Hepatocyte (in vitro differentiated cells): ENCODE data around the gene RPS26. TPM values are rescaled to one million over a fixed set of nuclear protein-coding genes. Genes with fewer than 3 reads are reported as not detected.
"Not testable (repeated sequence)": the region's sequence is repeated elsewhere in the genome, so short reads cannot be mapped to it uniquely, and the experiment has no call there.

ENCODE experiments used
- DNase-seq: peaks from one replicate; pipeline ENCODE4 v3.0.0-alpha.2; 2016; ENCODE audit warnings: low spot score
- H2AFZ ChIP-seq: fragments of 200-600 bp; sonication (generic); 2 replicates; pipeline ENCODE4 v1.6.0; 2016; ENCODE audit warnings: antibody characterized with exemption, mild to moderate bottlenecking
- H3K27ac ChIP-seq: fragments of 200-600 bp; sonication (generic); 2 replicates; pipeline ENCODE4 v1.5.1; 2016; ENCODE audit warnings: mild to moderate bottlenecking
- H3K27me3 ChIP-seq: fragments of 200-600 bp; sonication (generic); 2 replicates; pipeline ENCODE4 v1.6.1; 2016
- H3K36me3 ChIP-seq: fragments of 200-600 bp; sonication (generic); replicated peaks from 2 replicates; pipeline ENCODE4 v1.5.1; 2016; ENCODE audit warnings: low read depth; ENCODE audit not compliant: insufficient read depth
- H3K4me1 ChIP-seq: fragments of 200-600 bp; sonication (generic); 2 replicates; pipeline ENCODE4 v1.5.1; 2016; ENCODE audit warnings: mild to moderate bottlenecking, moderate library complexity; ENCODE audit not compliant: insufficient read depth
- H3K4me2 ChIP-seq: fragments of 200-600 bp; sonication (generic); 2 replicates; pipeline ENCODE4 v1.6.0; 2016
- H3K4me3 ChIP-seq: fragments of 200-600 bp; sonication (generic); 2 replicates; pipeline ENCODE4 v1.5.1; 2016; ENCODE audit warnings: mild to moderate bottlenecking
- H3K79me2 ChIP-seq: fragments of 200-600 bp; sonication (generic); 2 replicates; pipeline ENCODE4 v1.6.0; 2017; ENCODE audit warnings: mild to moderate bottlenecking
- H3K9me2 ChIP-seq: fragments of 200-600 bp; sonication (generic); replicated peaks from 2 replicates; pipeline ENCODE4 v1.6.0; 2017; ENCODE audit warnings: mild to moderate bottlenecking; ENCODE audit not compliant: insufficient read depth
- H3K9me3 ChIP-seq: fragments of 200-600 bp; sonication (generic); 2 replicates; pipeline ENCODE4 v1.5.1; 2016; ENCODE audit warnings: low read depth, mild to moderate bottlenecking
- H4K20me1 ChIP-seq: fragments of 200-600 bp; sonication (generic); 2 replicates; pipeline ENCODE4 v1.6.0; 2016; ENCODE audit warnings: mild to moderate bottlenecking; ENCODE audit not compliant: insufficient read depth, poor library complexity, severe bottlenecking
- CTCF ChIP-seq: fragments of 200-600 bp; sonication (generic); IDR thresholded peaks from 2 replicates; pipeline ENCODE4 v1.5.1; 2016; ENCODE audit warnings: antibody characterized with exemption, mild to moderate bottlenecking; ENCODE audit not compliant: poor library complexity
- EZH2 ChIP-seq: fragments of 200-600 bp; sonication (generic); IDR thresholded peaks from 2 replicates; pipeline ENCODE4 v1.6.1; 2016; ENCODE audit warnings: antibody characterized with exemption, mild to moderate bottlenecking, borderline replicate concordance
- EZH2phosphoT487 ChIP-seq: fragments of 200-600 bp; sonication (generic); IDR thresholded peaks from one replicate; pipeline ENCODE4 v1.6.1; 2018; ENCODE audit warnings: antibody characterized with exemption, mild to moderate bottlenecking, low read depth, moderate library complexity; ENCODE audit not compliant: unreplicated experiment, severe bottlenecking
- WGBS: methylation state at CpG from one replicate; pipeline ENCODE4 v1.1.6; 2016; ENCODE audit warnings: low lambda C conversion rate; ENCODE audit errors: missing lambda C conversion rate; 5-methylcytosine and 5-hydroxymethylcytosine counted together
- polyA plus RNA-seq: library from polyadenylated mRNA; unstranded; fragments of >200 nt; fragmentation: Nextera tagmentation; extraction: Ambion mirVana; gene quantifications from 2 replicates; pipeline ENCODE4 v1.2.1, GENCODE V29; 2016
- total RNA-seq: library from RNA; depleted of rRNA; stranded (reverse); fragments of >200 nt; gene quantifications from 2 replicates; pipeline ENCODE4 v1.2.3, GENCODE V29; 2014

RPS26 gene
- total and polyA plus RNA-seq, 2 experiments from 2014 or later, result 252 to 673 TPM

GRCh38 chr12:56053407-56053893, 11.7 kb downstream of the RPS26 start:
- 73% methylated on average over 6 of the region's 6 CpGs for WGBS
- Histone ChIP-seq H4K20me1 (no peaks in the 10 kb centered on the region), H2AFZ (no peak overlapping the region), H3K36me3 (no peaks in the 10 kb centered on the region), H3K27me3 (no peaks in the 10 kb centered on the region), H3K9me3 (no peaks in the 10 kb centered on the region), H3K27ac (no peak overlapping the region), H3K9me2 (no peaks in the 10 kb centered on the region), H3K4me3 (no peak overlapping the region), H3K79me2 (no peaks in the 10 kb centered on the region), H3K4me1 (no peaks in the 10 kb centered on the region), H3K4me2 (no peak overlapping the region)
- no peak for DNase-seq
- TF ChIP-seq EZH2, result no peak

GRCh38 chr12:56059964-56060363, 18.2 kb downstream of the RPS26 start:
- DNase-seq, H3K9me3 ChIP-seq, H2AFZ ChIP-seq, H3K27ac ChIP-seq, H3K9me2 ChIP-seq, H3K27me3 ChIP-seq, H4K20me1 ChIP-seq, H3K4me2 ChIP-seq, H3K79me2 ChIP-seq, H3K4me1 ChIP-seq, H3K4me3 ChIP-seq, H3K36me3 ChIP-seq: not testable (repeated sequence)
- 82% methylated on average over 8 of the region's 8 CpGs for WGBS

DNA sequence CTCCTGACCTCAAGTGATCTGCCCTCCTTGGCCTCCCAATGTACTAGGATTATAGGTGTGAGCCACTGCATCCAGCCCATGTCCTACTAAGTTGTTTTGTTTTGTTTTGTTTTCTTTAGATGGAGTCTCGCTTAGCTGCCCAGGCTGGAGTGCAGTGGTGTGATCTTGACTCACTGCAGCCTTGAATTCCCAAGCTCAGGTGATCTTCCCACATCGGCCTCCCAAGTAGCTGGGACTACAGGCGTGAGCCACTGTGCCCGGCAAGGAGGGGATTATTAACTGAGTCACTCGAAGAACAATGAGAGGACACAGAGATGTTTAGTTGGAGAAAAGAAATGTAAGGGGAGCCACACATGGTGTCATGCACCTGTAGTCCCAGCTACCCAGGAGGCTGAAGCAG, 20.3 kb downstream of the RPS26 start:
- 66% methylated on average over 5 of the region's 5 CpGs for WGBS
- DNase-seq, result no peak
- Histone ChIP-seq H3K4me3 (no peak overlapping the region), H3K27me3 (no peaks in the 10 kb centered on the region), H3K9me2 (no peaks in the 10 kb centered on the region), H3K36me3 (no peaks in the 10 kb centered on the region), H3K27ac (no peak overlapping the region), H3K79me2 (no peaks in the 10 kb centered on the region), H3K4me1 (no peaks in the 10 kb centered on the region), H2AFZ (no peak overlapping the region), H3K4me2 (no peak overlapping the region), H4K20me1 (no peaks in the 10 kb centered on the region), H3K9me3 (no peaks in the 10 kb centered on the region)
- TF ChIP-seq EZH2 (no peak), EZH2phosphoT487 (no peak), CTCF (no peak)

DNA sequence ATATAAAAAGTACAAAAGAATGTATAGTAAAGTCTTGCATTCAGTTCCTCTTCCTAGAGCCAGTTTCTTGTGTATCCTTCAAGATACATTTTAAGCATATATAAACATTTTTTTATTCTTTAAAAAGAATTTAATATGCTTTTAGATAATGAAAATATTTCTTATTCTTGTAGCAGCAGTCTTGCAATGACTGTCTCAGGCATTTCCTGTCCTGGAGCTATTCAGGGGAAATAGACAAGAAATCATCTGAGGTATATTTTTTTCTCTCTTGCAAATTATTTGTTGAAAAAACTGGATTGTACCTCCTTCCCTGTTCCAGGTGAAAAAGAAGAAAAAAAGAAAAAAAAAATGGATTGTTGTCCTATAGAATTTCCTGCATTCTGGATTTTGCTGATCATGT, 21.3 kb downstream of the RPS26 start:
- H3K36me3 ChIP-seq, result no peaks in the 10 kb centered on the region
- H3K9me3 ChIP-seq, result no peaks in the 10 kb centered on the region
- no peak overlapping the region for H2AFZ ChIP-seq
- DNase-seq, result no peak
- no peaks in the 10 kb centered on the region for H3K27me3 ChIP-seq
- TF ChIP-seq CTCF, result no peak
- no peak for TF ChIP-seq EZH2
- TF ChIP-seq EZH2phosphoT487, result no peak
- H3K9me2 ChIP-seq, result no peaks in the 10 kb centered on the region
- no peaks in the 10 kb centered on the region for H3K4me1 ChIP-seq
- no peak overlapping the region for H3K4me3 ChIP-seq
- no peaks in the 10 kb centered on the region for H4K20me1 ChIP-seq
- H3K4me2 ChIP-seq, result no peak overlapping the region
- H3K27ac ChIP-seq, result no peak overlapping the region
- H3K79me2 ChIP-seq, result no peaks in the 10 kb centered on the region

GRCh38 chr12:56071648-56072047, 29.9 kb downstream of the RPS26 start:
- H3K9me3 ChIP-seq, result no peaks in the 10 kb centered on the region
- no peak for DNase-seq
- H3K27ac ChIP-seq, result no peak overlapping the region
- no peak overlapping the region for H2AFZ ChIP-seq
- H3K4me1 ChIP-seq, result no peaks in the 10 kb centered on the region
- no peaks in the 10 kb centered on the region for H3K9me2 ChIP-seq
- H3K79me2 ChIP-seq, result no peaks in the 10 kb centered on the region
- H3K27me3 ChIP-seq, result no peaks in the 10 kb centered on the region
- no peak overlapping the region for H3K4me3 ChIP-seq
- no peaks in the 10 kb centered on the region for H4K20me1 ChIP-seq
- no peaks in the 10 kb centered on the region for H3K36me3 ChIP-seq
- 81% methylated on average over 4 of the region's 4 CpGs for WGBS
- TF ChIP-seq EZH2 (no peak), CTCF (no peak), EZH2phosphoT487 (no peak)
- H3K4me2 ChIP-seq, result no peak overlapping the region
